NCI-H1048 (cell line): ENCODE measurements around the gene ZACN.
"Not testable (repeated sequence)": the region's sequence is repeated elsewhere in the genome, so short reads cannot be mapped to it uniquely, and the experiment has no call there.

Experiments used
- DNase-seq: peaks from one replicate; lab custom pipeline; 2025; lab: John Stamatoyannopoulos, UW

The ZACN gene

GRCh38 chr17:76053246-76054111, 25.5 kb upstream of the ZACN start:
- DNase-seq, result no peak

- DNase-seq, result no peak
Measured at GRCh38 chr17:76054112-76054476, 24.9 kb upstream of the ZACN start.

DNA sequence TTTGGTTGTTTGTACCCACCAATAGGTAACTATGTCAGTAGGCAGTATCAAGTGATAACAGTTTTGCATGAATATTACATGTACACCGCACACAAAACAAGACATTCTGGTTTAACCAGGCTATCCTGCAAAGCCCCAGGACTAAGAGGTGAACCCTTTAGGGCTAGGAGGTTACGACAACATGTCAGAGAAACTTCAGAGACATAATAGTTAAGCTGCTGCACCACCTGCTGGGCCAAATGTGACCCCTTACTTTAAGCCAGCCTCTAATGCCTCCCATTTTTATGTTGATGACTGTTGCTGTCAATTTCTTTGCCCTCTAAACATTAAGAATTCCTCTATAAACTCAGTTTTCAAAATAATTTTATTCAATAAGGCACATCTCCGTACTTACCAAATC, 22.1 kb upstream of the ZACN start:
- no peak for DNase-seq

DNA sequence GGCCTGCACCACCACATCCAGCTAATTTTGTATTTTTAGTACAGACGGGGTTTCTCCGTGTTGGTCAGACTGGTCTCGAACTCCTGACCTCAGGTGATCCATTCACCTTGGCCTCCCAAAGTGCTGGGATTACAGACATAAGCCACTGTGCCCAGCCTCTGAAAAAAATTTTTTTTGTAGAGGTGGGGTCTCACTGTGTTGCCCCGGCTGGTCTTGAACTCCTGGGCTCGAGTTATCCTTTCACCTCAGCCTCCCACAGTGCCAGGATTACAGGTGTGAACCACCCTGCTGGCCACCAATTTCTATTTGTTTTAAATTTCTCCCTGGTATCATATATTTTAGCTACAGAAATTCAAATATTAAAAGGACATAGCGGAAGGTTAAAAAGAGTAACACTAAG, 20.7 kb upstream of the ZACN start:
- not testable (repeated sequence) for DNase-seq

GRCh38 chr17:76063875-76064546, 15.0 kb upstream of the ZACN start:
- no peak for DNase-seq

DNA sequence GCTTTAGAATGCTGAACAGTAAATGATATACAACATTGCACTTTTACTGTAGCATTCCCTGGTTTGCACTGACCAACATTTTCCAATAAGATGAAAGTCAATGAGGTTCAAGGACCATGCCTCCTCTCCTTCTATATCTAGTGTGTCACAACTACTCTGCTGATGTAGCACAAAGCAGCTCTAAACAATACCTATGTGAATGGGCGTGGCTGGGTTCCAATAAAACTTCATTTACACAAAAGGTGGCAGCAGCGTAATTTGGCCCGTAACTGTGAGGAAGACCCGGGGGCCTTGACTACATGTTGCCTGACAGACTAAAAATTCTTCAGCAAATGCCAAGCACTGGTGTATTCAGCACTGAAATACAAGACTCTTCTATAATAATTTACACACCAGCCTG, 13.2 kb upstream of the ZACN start:
- no peak for DNase-seq

GRCh38 chr17:76071531-76072147, 7.3 kb upstream of the ZACN start:
- DNase-seq, result no peak

- peak; percentile 72 for DNase-seq
Measured at GRCh38 chr17:76072148-76072858, 6.7 kb upstream of the ZACN start, which contains the start of gene SRP68. SRP68 (minus strand) TSS chr17:76072517; CDS start chr17:76072491, 26 bp downstream.

DNA sequence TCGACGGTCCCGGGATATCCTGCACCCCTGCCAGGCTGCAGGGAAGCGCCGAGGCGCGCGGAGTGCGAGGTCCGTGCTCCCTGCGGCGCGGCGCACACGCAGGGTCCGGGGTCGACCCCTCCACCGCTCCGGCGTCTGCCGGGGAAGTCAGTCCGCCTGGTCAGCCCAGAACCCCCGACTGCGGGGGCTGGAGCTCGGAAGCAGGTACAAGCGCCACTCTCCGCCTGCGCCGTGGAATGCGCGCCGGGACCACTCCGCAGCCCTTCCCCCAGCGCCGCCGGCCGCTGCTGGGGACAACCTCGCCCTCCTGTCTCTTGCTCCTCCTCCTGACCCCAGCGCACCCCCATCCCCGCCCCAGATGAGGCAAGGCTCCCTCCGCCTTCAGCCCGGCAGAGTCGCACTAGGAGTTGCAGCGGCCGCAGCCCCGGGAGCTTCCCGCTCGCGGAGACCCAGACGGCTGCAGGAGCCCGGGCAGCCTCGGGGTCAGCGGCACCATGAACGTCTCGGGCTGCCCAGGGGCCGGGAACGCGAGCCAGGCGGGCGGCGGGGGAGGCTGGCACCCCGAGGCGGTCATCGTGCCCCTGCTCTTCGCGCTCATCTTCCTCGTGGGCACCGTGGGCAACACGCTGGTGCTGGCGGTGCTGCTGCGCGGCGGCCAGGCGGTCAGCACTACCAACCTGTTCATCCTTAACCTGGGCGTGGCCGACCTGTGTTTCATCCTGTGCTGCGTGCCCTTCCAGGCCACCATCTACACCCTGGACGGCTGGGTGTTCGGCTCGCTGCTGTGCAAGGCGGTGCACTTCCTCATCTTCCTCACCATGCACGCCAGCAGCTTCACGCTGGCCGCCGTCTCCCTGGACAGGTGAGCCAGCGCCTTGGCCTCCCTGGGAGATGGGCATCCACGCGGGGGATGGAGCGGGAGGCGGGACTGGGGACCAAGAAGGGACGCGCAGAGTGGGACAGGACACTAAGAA, 4.3 kb upstream of the ZACN start, which contains the start of gene GALR2:
TSS of gene GALR2 (plus strand) at position 392 of the 974 bp plus-strand sequence. CDS start at position 495, 103 bp downstream.
- DNase-seq, result no peak

DNA sequence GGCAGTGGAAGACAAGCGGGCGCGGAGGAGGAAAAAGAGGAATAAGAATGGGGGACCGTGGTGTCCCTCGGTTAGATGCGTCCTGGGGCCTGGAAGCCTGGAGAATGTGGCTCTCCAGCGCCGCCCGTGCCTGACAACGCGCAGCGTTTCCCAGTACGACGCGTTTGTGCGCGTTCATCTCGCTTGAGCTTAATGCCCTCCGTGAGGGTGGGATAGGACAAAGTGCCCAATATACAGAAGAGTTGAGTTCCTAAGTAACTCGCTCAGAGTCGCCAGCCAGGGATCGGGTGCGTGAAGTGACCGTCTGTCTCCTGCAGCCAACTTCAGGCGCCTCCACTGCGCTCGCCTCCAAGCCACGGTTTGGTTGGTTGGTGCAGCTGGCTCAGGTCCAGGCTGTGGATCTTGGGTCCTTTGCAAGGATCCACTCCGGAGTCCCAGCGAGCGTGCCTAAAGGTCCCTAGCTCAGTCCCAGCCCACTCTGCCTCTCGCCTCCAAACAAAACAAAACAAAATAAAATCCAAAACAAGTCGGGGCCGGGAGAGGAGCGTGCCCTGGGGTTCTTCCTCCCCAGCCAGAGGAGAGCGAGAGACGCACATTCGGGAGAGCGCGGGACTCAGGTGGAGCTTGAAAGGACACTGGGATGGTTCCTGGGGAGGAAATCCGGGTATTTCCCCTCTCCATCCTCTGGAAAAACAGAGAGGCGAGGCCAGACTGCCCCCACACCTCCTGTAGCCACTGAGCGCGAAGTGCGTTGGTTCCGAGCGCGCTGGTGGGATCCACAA, 3.4 kb upstream of the ZACN start:
- DNase-seq, result no peak

DNA sequence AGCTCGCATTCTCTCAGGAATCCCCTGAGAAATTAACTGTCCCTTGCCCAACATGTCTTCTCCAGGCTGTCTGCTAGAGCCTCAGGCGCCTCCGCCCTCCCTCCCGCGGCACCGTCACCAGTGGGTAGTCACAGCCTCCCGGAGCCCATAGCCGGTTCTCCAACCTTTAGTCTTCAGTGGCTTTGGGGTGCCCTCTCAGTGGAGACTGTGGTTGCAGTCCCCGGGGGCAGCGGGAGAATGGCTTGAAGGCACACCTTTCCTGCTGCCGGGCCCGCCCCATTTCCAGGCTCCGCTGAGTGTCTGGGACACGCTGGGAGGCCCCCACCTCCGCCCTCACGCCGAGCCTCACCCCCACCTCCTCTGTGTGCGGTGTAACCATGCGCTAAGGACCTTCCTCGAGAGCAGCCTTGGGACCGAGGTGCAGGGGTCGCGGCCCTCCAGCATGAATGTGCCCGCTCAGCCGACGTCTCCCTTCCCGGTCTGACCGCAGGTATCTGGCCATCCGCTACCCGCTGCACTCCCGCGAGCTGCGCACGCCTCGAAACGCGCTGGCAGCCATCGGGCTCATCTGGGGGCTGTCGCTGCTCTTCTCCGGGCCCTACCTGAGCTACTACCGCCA, 2.7 kb upstream of the ZACN start:
- DNase-seq, result no peak

DNA sequence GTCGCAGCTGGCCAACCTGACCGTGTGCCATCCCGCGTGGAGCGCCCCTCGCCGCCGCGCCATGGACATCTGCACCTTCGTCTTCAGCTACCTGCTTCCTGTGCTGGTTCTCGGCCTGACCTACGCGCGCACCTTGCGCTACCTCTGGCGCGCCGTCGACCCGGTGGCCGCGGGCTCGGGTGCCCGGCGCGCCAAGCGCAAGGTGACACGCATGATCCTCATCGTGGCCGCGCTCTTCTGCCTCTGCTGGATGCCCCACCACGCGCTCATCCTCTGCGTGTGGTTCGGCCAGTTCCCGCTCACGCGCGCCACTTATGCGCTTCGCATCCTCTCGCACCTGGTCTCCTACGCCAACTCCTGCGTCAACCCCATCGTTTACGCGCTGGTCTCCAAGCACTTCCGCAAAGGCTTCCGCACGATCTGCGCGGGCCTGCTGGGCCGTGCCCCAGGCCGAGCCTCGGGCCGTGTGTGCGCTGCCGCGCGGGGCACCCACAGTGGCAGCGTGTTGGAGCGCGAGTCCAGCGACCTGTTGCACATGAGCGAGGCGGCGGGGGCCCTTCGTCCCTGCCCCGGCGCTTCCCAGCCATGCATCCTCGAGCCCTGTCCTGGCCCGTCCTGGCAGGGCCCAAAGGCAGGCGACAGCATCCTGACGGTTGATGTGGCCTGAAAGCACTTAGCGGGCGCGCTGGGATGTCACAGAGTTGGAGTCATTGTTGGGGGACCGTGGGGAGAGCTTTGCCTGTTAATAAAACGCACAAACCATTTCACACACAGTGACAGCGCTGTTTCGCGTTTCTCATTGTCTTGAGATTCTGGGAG, 2.0 kb upstream of the ZACN start:
- DNase-seq, result no peak

DNA sequence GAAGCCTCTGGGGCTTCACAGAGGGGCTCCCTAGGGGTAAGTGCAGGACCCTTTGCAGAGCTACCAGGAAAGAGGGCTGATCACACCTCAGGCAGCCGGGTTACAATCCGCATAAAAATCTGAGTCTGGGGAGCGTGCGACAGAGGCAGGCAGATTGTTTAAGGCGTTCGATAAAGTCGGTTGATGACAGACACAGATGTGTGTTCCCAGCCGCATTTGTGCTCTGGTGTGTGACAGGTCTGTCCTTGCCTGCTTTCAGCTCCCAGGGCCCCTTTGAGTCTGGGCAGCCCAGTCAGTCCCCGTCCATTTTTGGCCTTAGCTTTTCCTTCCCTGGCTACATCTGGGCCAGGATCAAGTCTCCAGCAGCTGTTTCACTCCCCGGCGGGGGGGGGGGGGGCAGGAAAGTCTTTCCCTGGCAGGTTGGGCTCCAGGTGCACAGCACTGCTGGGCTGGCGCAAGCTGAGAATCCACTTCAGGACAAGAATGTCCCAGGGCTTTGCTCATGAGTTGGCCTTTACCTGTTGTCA, 1.3 kb upstream of the ZACN start:
- DNase-seq, result no peak

DNA sequence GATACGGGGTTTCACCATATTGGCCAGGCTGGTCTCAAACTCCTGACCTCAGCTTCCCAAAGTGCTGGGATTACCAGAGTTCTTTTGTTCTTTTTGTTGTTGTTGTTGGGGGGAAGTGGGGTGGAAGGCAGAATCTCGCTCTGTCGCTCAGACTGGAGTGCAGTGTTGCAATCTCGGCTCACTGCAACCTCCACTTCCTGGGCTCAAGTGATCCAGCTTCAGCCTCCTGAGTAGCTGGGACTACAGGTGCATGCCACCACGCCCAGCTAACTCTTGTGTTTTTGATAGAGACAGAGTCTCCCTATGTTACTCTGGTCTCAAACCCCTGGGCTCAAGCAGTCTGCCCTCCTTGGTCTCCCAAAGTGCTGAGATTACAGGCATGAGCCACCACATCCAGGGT, 612 bp upstream of the ZACN start:
- not testable (repeated sequence) for DNase-seq

DNA sequence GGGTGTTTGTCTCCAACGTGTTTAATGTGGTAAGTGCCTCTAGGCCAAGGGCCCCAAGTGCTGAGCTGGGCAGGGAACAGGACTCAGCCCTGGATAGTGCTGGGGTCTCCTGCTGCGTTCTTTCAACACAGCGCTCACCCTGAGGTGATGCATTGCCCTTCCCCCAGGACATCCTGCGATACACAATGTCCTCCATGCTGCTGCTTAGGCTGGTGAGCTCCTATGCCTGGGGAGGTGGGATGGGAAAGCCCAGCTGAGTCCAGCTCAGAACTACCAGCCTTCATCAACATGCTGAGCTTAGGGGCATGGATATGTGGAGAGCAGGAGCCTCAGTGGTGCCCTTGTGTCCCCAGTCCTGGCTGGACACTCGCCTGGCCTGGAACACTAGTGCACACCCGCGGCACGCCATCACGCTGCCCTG, 563 bp downstream of the ZACN start:
- DNase-seq, result no peak

GRCh38 chr17:76079956-76080767, 1.2 kb downstream of the ZACN start:
- DNase-seq, result no peak

- no peak for DNase-seq
Measured at GRCh38 chr17:76080768-76081287, 1.8 kb downstream of the ZACN start.
